Stomach (tissue), 4 donors: ENCODE data around the gene RIMBP2.

Experiments used
- CTCF ChIP-seq, 7 experiments: fragments of 450-650 bp in 4 of 7; fragments of 200-600 bp in 3 of 7; sonication (generic) in 3 of 7; IDR thresholded peaks; one replicate each; pipeline ENCODE4 v1.5.1; 2016 to 2019; ENCODE audit warnings: antibody characterized with exemption in 7 of 7, control low read depth in 2 of 7, mild to moderate bottlenecking in 1 of 7
- EP300 ChIP-seq: sonication (generic); formaldehyde crosslinking; IDR thresholded peaks from one replicate; pipeline ENCODE4 v1.6.1; 2017; ENCODE audit warnings: antibody characterized with exemption
- POLR2A ChIP-seq, 4 donors: fragments of 450-650 bp; IDR thresholded peaks; one replicate each; pipeline ENCODE4 v1.6.1; 2016; ENCODE audit warnings: antibody characterized with exemption in 4 of 4, control low read depth in 2 of 4, mild to moderate bottlenecking in 1 of 4, moderate library complexity in 1 of 4
- POLR2AphosphoS5 ChIP-seq, 3 donors: sonication (generic); formaldehyde crosslinking; IDR thresholded peaks; one replicate each; pipeline ENCODE4 v1.6.1; 2016; ENCODE audit warnings: antibody characterized with exemption in 3 of 3

GRCh38 chr12:130530429-130530828 is 185.7 kb downstream of the RIMBP2 start:
- no peak for TF ChIP-seq POLR2A (IDR thresholded peaks at IDR 0.05)
- TF ChIP-seq CTCF (IDR thresholded peaks at IDR 0.05) = no peak
- no peak for TF ChIP-seq POLR2AphosphoS5 (IDR thresholded peaks at IDR 0.05)
- no peak for TF ChIP-seq EP300
